B cell (primary cell): ENCODE data around the gene KLHL13.

Experiments used
- EZH2 ChIP-seq: IDR thresholded peaks from 2 replicates; pipeline ENCODE4 v1.6.1; 2012; ENCODE audit warnings: borderline replicate concordance, low read depth, mild to moderate bottlenecking, moderate library complexity, low read length; ENCODE audit not compliant: insufficient read depth, poor library complexity, severe bottlenecking
- TF ChIP-seq, protein P1 (sequence below): fragments of 200-600 bp; IDR thresholded peaks from one replicate; pipeline ENCODE4 v1.8.0; 2022; ENCODE audit warnings: antibody characterized with exemption, mild to moderate bottlenecking

DNA sequence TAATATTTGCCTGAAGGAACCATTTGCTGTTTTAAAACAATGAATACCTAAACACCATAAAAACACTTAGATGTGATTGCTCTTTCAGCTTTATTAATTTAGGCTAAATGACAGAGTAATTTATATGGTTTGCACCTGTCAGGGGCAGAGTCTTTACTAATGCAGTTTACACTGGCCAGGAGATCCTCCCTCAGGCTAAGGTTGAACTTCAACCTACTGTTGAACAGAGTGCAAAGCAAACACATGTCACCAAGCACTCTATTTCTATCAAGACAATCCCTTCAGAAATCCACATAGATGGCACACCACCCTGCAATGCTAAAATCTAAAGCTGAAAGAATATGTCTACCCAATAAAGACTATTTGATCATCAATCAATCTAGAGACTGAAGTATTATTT, 147.3 kb downstream of the KLHL13 start:
- TF ChIP-seq, protein P1, sequence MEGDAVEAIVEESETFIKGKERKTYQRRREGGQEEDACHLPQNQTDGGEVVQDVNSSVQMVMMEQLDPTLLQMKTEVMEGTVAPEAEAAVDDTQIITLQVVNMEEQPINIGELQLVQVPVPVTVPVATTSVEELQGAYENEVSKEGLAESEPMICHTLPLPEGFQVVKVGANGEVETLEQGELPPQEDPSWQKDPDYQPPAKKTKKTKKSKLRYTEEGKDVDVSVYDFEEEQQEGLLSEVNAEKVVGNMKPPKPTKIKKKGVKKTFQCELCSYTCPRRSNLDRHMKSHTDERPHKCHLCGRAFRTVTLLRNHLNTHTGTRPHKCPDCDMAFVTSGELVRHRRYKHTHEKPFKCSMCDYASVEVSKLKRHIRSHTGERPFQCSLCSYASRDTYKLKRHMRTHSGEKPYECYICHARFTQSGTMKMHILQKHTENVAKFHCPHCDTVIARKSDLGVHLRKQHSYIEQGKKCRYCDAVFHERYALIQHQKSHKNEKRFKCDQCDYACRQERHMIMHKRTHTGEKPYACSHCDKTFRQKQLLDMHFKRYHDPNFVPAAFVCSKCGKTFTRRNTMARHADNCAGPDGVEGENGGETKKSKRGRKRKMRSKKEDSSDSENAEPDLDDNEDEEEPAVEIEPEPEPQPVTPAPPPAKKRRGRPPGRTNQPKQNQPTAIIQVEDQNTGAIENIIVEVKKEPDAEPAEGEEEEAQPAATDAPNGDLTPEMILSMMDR, result no peak
- no peak for TF ChIP-seq EZH2
